Right lobe of liver (tissue), 4 donors: ENCODE results near the gene TSPO.

Source experiments
- CTCF ChIP-seq, 4 donors: fragments of 200-600 bp in 3 of 4; fragments of 450-650 bp in 1 of 4; IDR thresholded peaks; one replicate each; pipeline versions ENCODE4 v1.5.1 to v1.8.0; 2016 to 2022; ENCODE audit warnings: antibody characterized with exemption in 4 of 4, mild to moderate bottlenecking in 2 of 4
- POLR2A ChIP-seq: fragments of 450-650 bp; IDR thresholded peaks from one replicate; pipeline ENCODE4 v1.6.1; 2017; ENCODE audit warnings: antibody characterized with exemption, mild to moderate bottlenecking
- donor health status: DM: no; HTN: no; CAD: no.
- donor health status: DM: no; HTN: no; CAD: no.
- donor health status: DM: no; HTN: yes; CAD: no.

- TF ChIP-seq POLR2A, result no peak
- TF ChIP-seq CTCF (IDR thresholded peaks at IDR 0.05), result no peak
Measured at GRCh38 chr22:43128928-43129424, 22.4 kb upstream of the TSPO start.
